K562 (cell line): Measurements from ENCODE around the gene ALKBH2. TPM values are rescaled to one million over a fixed set of nuclear protein-coding genes. Genes with fewer than 3 reads are reported as not detected.

Experiments used
- ATAC-seq: fragments of 200-7000 bp; cut with Tn5 transposase; 3 replicates; pipeline ENCODE4 v1.9.1; 2020; ENCODE audit warnings: moderate library complexity
- BruUV-seq: library from RNA; stranded (reverse); fragments of 400-500 nt; replicated peaks from 2 replicates; lab custom pipeline; 2021; lab: Mats Ljungman, UMichigan
- CTCF ChIA-PET: fragments of 300-600 bp; formaldehyde crosslinking; extraction: SDS; loops from one replicate; lab custom pipeline; 2021; ENCODE audit warnings: low intra/inter-chr PET ratio; lab: Yijun Ruan, JAX
- POLR2A ChIA-PET: fragments of 300-600, 350-650 bp; sonication (Branson Sonifier 250); formaldehyde crosslinking; extraction: SDS; loops from one replicate; lab custom pipeline; 2021; ENCODE audit warnings: antibody characterized with exemption, inconsistent platforms; lab: Yijun Ruan, JAX
- DNase-seq, 4 experiments: peaks; one replicate each; pipeline versions ENCODE4 v3.0.0 to v3.0.0-alpha.2; 2011 to 2018; ENCODE audit warnings: low spot score in 3 of 4, mixed read lengths in 3 of 4; ENCODE audit errors: extremely low read depth in 1 of 4
- FAIRE-seq: peaks from 2 replicates; lab custom pipeline; 2011; peaks lifted over from hg19 to GRCh38; lab: Jason Lieb, UNC
- H2AFZ ChIP-seq: 2 replicates; pipeline ENCODE4 v1.6.0; 2011; ENCODE audit warnings: low read depth, low read length, control low read depth, inconsistent platforms
- H3K27ac ChIP-seq: fragments of 200-600 bp; 3 replicates; pipeline ENCODE4 v1.8.0; 2011; ENCODE audit warnings: low read depth, mild to moderate bottlenecking, control low read depth, inconsistent platforms, low read length, moderate library complexity, mixed read lengths; ENCODE audit errors: extremely low read depth
- H3K27me3 ChIP-seq, 2 experiments: fragments of 300-600 bp in 1 of 2; 2 replicates in 1 of 2; 3 replicates in 1 of 2; pipeline versions ENCODE4 v1.6.0 to v1.8.0; 2011; ENCODE audit warnings: inconsistent platforms in 2 of 2, low read length in 2 of 2, mild to moderate bottlenecking in 1 of 2, mixed read lengths in 1 of 2, moderate library complexity in 1 of 2; ENCODE audit not compliant: control insufficient read depth in 2 of 2, insufficient read depth in 2 of 2
- H3K36me3 ChIP-seq: fragments of 300-600 bp; 3 replicates; pipeline ENCODE4 v1.8.0; 2011; ENCODE audit warnings: mild to moderate bottlenecking, low read length, inconsistent platforms; ENCODE audit not compliant: control insufficient read depth, insufficient read depth
- H3K4me1 ChIP-seq, 2 experiments: fragments of 200-600 bp in 1 of 2; replicated peaks in 1 of 2; 2 replicates in 1 of 2; 3 replicates in 1 of 2; pipeline versions ENCODE4 v1.5.1 to v1.8.0; 2011; ENCODE audit warnings: inconsistent platforms in 2 of 2, low read length in 2 of 2, mild to moderate bottlenecking in 1 of 2, mixed read lengths in 1 of 2, moderate library complexity in 1 of 2; ENCODE audit not compliant: control insufficient read depth in 2 of 2, insufficient read depth in 2 of 2
- H3K4me2 ChIP-seq: 2 replicates; pipeline ENCODE4 v1.6.1; 2011; ENCODE audit warnings: low read length, control low read depth, inconsistent platforms, mixed read lengths; ENCODE audit not compliant: insufficient read depth
- H3K4me3 ChIP-seq: fragments of 200-600 bp; sonication (generic), shearing (Covaris generic); 2 replicates; pipeline ENCODE4 v1.5.1; 2016; ENCODE audit warnings: control low read depth, inconsistent platforms
- H3K79me2 ChIP-seq: fragments of 200-600 bp; 3 replicates; pipeline ENCODE4 v1.8.0; 2011; ENCODE audit warnings: low read length, inconsistent platforms; ENCODE audit not compliant: control insufficient read depth, insufficient read depth
- H3K9ac ChIP-seq, 2 experiments: 2 replicates each; pipeline versions ENCODE4 v1.6.0 to v1.6.1; 2011; ENCODE audit warnings: low read depth in 2 of 2, low read length in 2 of 2, control low read depth in 1 of 2, inconsistent platforms in 1 of 2, mild to moderate bottlenecking in 1 of 2, mixed read lengths in 1 of 2; ENCODE audit not compliant: insufficient read depth in 1 of 2
- H3K9me1 ChIP-seq: one replicate; pipeline ENCODE4 v1.6.0; 2011; ENCODE audit warnings: inconsistent platforms, mild to moderate bottlenecking, low read length, moderate library complexity; ENCODE audit not compliant: control insufficient read depth, insufficient read depth
- H3K9me3 ChIP-seq: replicated peaks from 2 replicates; pipeline ENCODE4 v1.5.1; 2011; ENCODE audit warnings: low read depth, low read length, inconsistent platforms; ENCODE audit not compliant: control insufficient read depth, insufficient read depth
- H4K20me1 ChIP-seq: replicated peaks from 2 replicates; pipeline ENCODE4 v1.6.1; 2011; ENCODE audit warnings: low read length, inconsistent platforms, mixed read lengths; ENCODE audit not compliant: control insufficient read depth, insufficient read depth
- CHCHD3 ChIP-seq: fragments of 250-450 bp; sonication (Bioruptor Pico); IDR thresholded peaks from 2 replicates; pipeline ENCODE4 v2.1.2; 2022; ENCODE audit warnings: mild to moderate bottlenecking
- JUNB ChIP-seq: fragments of 450-650 bp; formaldehyde crosslinking; conservative IDR thresholded peaks from 2 replicates; pipeline ENCODE4 v1.4.0; 2020; ENCODE audit warnings: mild to moderate bottlenecking
- NEUROD1 ChIP-seq: fragments of 150-350 bp; IDR thresholded peaks from 2 replicates; pipeline ENCODE4 v1.6.1; 2014; ENCODE audit warnings: borderline replicate concordance, low read length, low read depth; ENCODE audit not compliant: partially characterized antibody
- SRSF1 ChIP-seq: fragments of 200-400 bp; formaldehyde crosslinking; IDR thresholded peaks from 2 replicates; pipeline ENCODE4 v1.6.1; 2017; ENCODE audit warnings: mild to moderate bottlenecking, low read depth, low read length, moderate library complexity
- TAL1 ChIP-seq: fragments of 450-650 bp; IDR thresholded peaks from 2 replicates; pipeline ENCODE4 v1.6.1; 2016; ENCODE audit warnings: mild to moderate bottlenecking
- ZBED1 ChIP-seq: IDR thresholded peaks from 2 replicates; pipeline ENCODE4 v1.6.1; 2014
- ZNF780A ChIP-seq: fragments of 250-450 bp; sonication (Bioruptor Pico); IDR thresholded peaks from 2 replicates; pipeline ENCODE4 v1.5.0; 2021; ENCODE audit warnings: mild to moderate bottlenecking
- WGBS: fragments of 100-300 bp; shearing (Covaris generic); methylation state at CpG from one replicate; pipeline ENCODE4 v1.1.6; 2016; ENCODE audit warnings: low coverage, mixed read lengths; ENCODE audit not compliant: insufficient coverage; ENCODE audit errors: missing lambda C conversion rate; 5-methylcytosine and 5-hydroxymethylcytosine counted together
- in situ Hi-C: fragments of 300-500 bp; cut with MboI; formaldehyde crosslinking; loops from 4 replicates; pipeline ENCODE4 v1.15.0; 2018; ENCODE audit warnings: inconsistent platforms, mixed read lengths
- intact Hi-C: fragments of 100-400 bp; cut with micrococcal nuclease; formaldehyde crosslinking; loops from 2 replicates; pipeline ENCODE4 v1.14.2; 2022
- polyA plus RNA-seq, 8 experiments: library from polyadenylated mRNA; depleted of rRNA in 4 of 8; stranded (reverse) in 5 of 8; unstranded in 3 of 8; fragments of >200 nt; fragmentation: Nextera tagmentation in 2 of 8; fragmentation: Illumina TruSeq in 1 of 8; extraction: Ambion mirVana in 2 of 8; extraction: Trizol in 1 of 8; gene quantifications; 2 replicates each; pipeline versions ENCODE4 v1.2.1 to v1.2.3, GENCODE V29; 2011 to 2014; ENCODE audit warnings: inconsistent platforms in 1 of 8, missing spikeins in 1 of 8
- total RNA-seq, 7 experiments: library from RNA; depleted of rRNA in 6 of 7; stranded (reverse); fragments of >200 nt in 6 of 7; fragmentation: Illumina TruSeq in 2 of 7; extraction: Trizol in 2 of 7; gene quantifications; 2 replicates each; pipeline versions ENCODE4 v1.2.1 to v1.2.3, GENCODE V29; 2011 to 2021; ENCODE audit warnings: low replicate concordance in 1 of 7
- TF ChIP-seq, protein P1 (sequence below): fragments of 200-400 bp; formaldehyde crosslinking; IDR thresholded peaks from 2 replicates; pipeline ENCODE4 v1.6.1; 2017; ENCODE audit warnings: mild to moderate bottlenecking, low read depth, low read length, moderate library complexity

ALKBH2 gene
- total and polyA plus RNA-seq, 9 of the 15 experiments (the other 6 are each of a cell fraction or from before 2014, with no cell fraction given), result 5.9 to 56.1 (median 41.9) TPM

DNA sequence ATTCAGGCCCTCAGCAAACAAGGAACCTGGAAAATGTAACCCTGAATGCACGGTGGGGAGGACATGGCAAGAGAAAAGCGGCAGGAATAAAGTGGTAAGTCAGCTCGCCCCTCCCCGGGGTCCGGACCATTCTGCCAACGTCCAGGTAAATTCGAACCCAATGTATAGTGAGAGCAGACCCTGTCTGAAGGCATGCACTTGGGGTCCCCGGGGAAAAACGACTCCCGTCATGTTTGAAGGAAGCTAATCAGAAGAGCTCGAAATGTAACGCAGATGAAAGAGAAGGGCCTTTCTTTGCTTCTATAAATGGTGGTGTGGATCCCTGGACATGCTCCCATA, 23.3 kb upstream of the ALKBH2 start:
- BruUV-seq, result no TSS peak
- Histone ChIP-seq H3K27me3 (peaks cover 0 to 2% of the 10 kb centered on the region in 2 experiments; a peak in 2 of 5 replicates), H3K4me3 (no peak overlapping the region), H3K4me1 (peaks cover 3 to 7% of the 10 kb centered on the region in 2 experiments), H4K20me1 (no peaks in the 10 kb centered on the region), H3K79me2 (no peaks in the 10 kb centered on the region), H2AFZ (no peak overlapping the region), H3K9ac (no peak overlapping the region), H3K9me1 (no peaks in the 10 kb centered on the region), H3K4me2 (no peak overlapping the region), H3K36me3 (no peaks in the 10 kb centered on the region), H3K27ac (no peak overlapping the region), H3K9me3 (no peaks in the 10 kb centered on the region)
- WGBS, result 39% methylated on average over 12 of the region's 12 CpGs
- FAIRE-seq (no peak), DNase-seq (no peak), ATAC-seq (no peak)
- TF ChIP-seq TAL1 (no peak), SRSF1 (no peak), JUNB (no peak), NEUROD1 (no peak), ZNF780A (no peak), ZBED1 (no peak), CHCHD3 (no peak)
- TF ChIP-seq, protein P1, sequence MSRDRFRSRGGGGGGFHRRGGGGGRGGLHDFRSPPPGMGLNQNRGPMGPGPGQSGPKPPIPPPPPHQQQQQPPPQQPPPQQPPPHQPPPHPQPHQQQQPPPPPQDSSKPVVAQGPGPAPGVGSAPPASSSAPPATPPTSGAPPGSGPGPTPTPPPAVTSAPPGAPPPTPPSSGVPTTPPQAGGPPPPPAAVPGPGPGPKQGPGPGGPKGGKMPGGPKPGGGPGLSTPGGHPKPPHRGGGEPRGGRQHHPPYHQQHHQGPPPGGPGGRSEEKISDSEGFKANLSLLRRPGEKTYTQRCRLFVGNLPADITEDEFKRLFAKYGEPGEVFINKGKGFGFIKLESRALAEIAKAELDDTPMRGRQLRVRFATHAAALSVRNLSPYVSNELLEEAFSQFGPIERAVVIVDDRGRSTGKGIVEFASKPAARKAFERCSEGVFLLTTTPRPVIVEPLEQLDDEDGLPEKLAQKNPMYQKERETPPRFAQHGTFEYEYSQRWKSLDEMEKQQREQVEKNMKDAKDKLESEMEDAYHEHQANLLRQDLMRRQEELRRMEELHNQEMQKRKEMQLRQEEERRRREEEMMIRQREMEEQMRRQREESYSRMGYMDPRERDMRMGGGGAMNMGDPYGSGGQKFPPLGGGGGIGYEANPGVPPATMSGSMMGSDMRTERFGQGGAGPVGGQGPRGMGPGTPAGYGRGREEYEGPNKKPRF, result no peak
- ChIA-PET POLR2A (interaction anchor here (0.5 to 1.0 kb wide), 4 partner anchors 17 to 648 kb away, joined by 3 to 4 read pairs (median 3); no protein-coding TSS in a partner anchor), CTCF (no interaction called here)
- intact Hi-C loops, result no loop called here
- in situ Hi-C loops, result loop anchor here (10.0 kb wide), 1 partner anchor 268 kb away; no protein-coding TSS in a partner anchor
